ENCODE data around the gene RAF1. TPM values are rescaled to one million over a fixed set of nuclear protein-coding genes. Genes with fewer than 3 reads are reported as not detected.
A peak's percentile ranks its signal among the peaks of the same experiment; 100 is the strongest.
"Not testable (repeated sequence)": the region's sequence is repeated elsewhere in the genome, so short reads cannot be mapped to it uniquely, and the experiment has no call there.

RAF1 gene
- total and polyA plus RNA-seq, 3 donors from 2014 or later = 68.7 to 138 (median 133) TPM

DNA sequence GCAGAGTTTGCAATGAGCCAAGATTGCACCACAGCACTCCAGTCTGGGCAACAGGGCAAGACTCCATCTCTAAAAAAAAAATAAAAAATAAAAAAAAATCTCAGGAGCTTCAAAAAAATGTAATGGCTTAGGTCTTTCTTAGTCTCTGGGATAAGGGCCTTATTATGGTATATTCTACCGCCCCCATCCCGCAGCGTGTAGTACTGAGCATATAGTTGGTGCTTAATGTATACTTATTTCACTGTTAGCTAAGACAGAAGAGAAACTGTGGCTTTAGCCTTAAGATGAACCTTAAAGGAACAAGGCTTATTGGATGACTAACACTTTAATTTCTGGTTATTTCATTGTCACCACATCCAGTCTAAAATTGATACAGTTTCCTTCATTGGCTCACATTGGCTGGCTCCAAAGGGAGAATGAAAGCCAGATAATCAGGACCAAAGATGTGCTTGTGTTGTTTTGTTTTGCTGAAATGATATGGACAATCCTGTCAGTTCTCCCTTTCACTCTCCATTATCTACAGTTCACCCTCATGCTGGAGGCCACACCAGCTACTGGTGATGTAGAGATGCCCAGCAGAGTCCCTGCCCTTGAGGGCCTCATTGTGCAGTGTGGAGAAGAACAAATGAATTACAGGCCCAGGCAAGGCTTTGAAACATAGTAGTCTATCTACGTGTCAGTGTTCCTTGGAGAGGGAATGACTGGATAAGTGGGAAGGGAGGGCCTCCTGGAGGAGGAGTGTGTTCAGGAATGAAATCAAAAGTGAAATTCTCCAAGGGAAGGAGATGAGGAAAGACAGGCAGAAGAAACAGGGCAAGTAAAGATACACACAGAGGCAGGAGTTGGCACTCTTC is 17.4 kb upstream of the RAF1 start:
- Histone ChIP-seq H3K4me3 (no peak overlapping the region), H3K36me3 (ENCODE audit: low read depth, missing control alignments) (no peaks in the 10 kb centered on the region), H3K4me1 (peaks cover 4% of the 10 kb centered on the region), H3K27ac (peak overlapping the region; percentile 8 to 60), H3K27me3 (no peaks in the 10 kb centered on the region), H3K9me3 (no peaks in the 10 kb centered on the region)
- no peak for TF ChIP-seq POLR2A (IDR thresholded peaks at IDR 0.05)
- TF ChIP-seq, protein P1, sequence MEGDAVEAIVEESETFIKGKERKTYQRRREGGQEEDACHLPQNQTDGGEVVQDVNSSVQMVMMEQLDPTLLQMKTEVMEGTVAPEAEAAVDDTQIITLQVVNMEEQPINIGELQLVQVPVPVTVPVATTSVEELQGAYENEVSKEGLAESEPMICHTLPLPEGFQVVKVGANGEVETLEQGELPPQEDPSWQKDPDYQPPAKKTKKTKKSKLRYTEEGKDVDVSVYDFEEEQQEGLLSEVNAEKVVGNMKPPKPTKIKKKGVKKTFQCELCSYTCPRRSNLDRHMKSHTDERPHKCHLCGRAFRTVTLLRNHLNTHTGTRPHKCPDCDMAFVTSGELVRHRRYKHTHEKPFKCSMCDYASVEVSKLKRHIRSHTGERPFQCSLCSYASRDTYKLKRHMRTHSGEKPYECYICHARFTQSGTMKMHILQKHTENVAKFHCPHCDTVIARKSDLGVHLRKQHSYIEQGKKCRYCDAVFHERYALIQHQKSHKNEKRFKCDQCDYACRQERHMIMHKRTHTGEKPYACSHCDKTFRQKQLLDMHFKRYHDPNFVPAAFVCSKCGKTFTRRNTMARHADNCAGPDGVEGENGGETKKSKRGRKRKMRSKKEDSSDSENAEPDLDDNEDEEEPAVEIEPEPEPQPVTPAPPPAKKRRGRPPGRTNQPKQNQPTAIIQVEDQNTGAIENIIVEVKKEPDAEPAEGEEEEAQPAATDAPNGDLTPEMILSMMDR (IDR thresholded peaks at IDR 0.05) = no peak
- intact Hi-C loops (cut with DNase I; ENCODE audit: low total_unique reads) = no loop called here
- 76 to 79% methylated on average over 4 of the region's 4 CpGs for WGBS, 2 donors
- DNase-seq = no peak

DNA sequence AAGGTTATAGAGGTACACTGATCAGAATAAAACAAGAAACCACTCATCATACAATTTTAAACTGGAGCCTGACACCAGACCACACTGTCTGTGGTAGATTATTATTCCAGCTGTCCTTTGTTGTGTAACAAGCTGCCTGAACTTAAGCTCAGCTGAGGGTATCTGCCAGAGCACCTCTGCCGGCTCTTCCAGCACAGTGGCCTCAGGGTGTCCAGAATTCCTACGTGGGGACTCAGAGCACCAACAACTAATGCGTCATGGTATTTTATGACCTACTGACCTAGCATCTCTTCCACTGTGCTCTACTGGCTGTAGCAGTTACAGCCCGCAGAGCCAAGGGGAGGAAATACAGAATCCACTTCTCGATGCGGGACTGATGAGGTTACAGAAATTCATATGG is 15.6 kb upstream of the RAF1 start:
- TF ChIP-seq, protein P1 (IDR thresholded peaks at IDR 0.05) = no peak
- TF ChIP-seq POLR2A (IDR thresholded peaks at IDR 0.05) = no peak
- Histone ChIP-seq H3K36me3 (ENCODE audit: low read depth, missing control alignments) (no peaks in the 10 kb centered on the region), H3K27ac (no peak overlapping the region), H3K27me3 (no peaks in the 10 kb centered on the region), H3K4me3 (no peak overlapping the region), H3K9me3 (no peaks in the 10 kb centered on the region), H3K4me1 (peaks cover 4% of the 10 kb centered on the region)
- intact Hi-C loops (cut with DNase I; ENCODE audit: low total_unique reads) = no loop called here
- DNase-seq = no peak
- 66 to 83% methylated on average over 3 to 6 of the region's 6 CpGs for WGBS, 2 donors

DNA sequence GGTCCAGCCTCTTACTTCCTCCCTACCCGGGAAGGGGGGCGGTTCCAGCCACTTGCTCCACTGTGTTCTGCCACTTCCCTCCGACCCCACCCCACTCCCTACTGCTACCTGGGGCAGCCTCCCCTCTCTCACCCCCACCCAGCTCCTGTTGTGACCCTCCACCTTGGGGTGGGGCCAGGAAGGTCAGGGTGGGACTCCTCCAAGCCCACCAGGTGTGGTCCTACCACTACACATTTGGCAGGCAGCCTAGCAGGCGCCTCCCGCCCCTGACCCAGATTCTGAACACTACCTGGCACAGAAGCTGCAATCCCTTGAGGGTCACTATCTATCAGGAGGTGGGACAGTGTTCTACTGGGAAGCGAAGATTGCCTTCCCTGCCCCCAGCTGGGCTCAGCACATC is 13.7 kb upstream of the RAF1 start:
- WGBS, 2 donors = 72 to 87% methylated on average over 6 of the region's 6 CpGs

DNA sequence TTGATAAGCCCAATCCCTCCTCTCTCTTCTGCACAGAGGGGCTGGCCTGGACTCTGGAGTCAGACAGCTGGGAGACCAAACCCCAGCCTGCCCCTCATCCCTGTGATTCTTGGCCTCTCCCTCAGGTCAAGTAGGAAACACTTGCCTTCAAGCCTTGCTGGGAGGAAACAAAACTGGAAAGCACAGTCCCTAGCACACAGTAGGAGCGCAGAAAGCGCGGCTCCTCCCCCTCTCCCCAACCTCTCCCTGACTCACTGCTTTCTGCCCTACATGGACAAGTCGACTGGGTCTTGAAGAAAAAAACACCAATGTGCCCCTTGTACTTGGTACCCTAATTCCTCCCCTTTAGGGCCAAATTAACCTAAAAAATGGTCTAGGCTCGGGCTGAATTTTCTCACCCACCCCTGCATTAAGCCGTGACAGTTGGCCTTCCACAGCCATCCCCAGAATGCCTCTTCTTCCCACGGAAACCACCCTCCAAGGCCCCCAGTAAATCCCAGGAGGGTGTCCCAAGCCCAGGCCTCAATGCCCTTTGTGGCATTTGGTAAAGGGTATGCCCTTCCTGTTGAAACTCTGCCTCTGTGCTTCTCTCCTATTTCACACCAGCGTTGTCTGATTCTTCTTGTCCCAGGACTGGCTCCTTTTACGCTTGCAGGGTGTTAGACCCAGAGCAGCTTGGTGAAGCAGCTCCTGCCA is 11.3 kb upstream of the RAF1 start:
- Histone ChIP-seq H3K36me3 (ENCODE audit: low read depth, missing control alignments) (no peaks in the 10 kb centered on the region), H3K4me3 (no peak overlapping the region), H3K4me1 (no peaks in the 10 kb centered on the region), H3K27ac (no peak overlapping the region), H3K27me3 (no peaks in the 10 kb centered on the region), H3K9me3 (no peaks in the 10 kb centered on the region)
- DNase-seq = no peak
- TF ChIP-seq POLR2A (IDR thresholded peaks at IDR 0.05) = no peak
- TF ChIP-seq, protein P1 (IDR thresholded peaks at IDR 0.05) = no peak
- 92 to 94% methylated on average over 9 of the region's 9 CpGs for WGBS, 2 donors
- intact Hi-C loops (cut with DNase I; ENCODE audit: low total_unique reads) = no loop called here

More for the DNA sequence above, 13.7 kb upstream of the RAF1 start:
- no peaks in the 10 kb centered on the region for H3K9me3 ChIP-seq
- no peak for DNase-seq
- H3K4me3 ChIP-seq = no peak overlapping the region
- intact Hi-C loops (cut with DNase I; ENCODE audit: low total_unique reads) = no loop called here
- no peaks in the 10 kb centered on the region for H3K36me3 ChIP-seq (ENCODE audit: low read depth, missing control alignments)
- no peak overlapping the region for H3K27ac ChIP-seq
- TF ChIP-seq, protein P1 (IDR thresholded peaks at IDR 0.05) = no peak
- no peak for TF ChIP-seq POLR2A (IDR thresholded peaks at IDR 0.05)
- H3K27me3 ChIP-seq = no peaks in the 10 kb centered on the region
- H3K4me1 ChIP-seq = peaks cover 3% of the 10 kb centered on the region

DNA sequence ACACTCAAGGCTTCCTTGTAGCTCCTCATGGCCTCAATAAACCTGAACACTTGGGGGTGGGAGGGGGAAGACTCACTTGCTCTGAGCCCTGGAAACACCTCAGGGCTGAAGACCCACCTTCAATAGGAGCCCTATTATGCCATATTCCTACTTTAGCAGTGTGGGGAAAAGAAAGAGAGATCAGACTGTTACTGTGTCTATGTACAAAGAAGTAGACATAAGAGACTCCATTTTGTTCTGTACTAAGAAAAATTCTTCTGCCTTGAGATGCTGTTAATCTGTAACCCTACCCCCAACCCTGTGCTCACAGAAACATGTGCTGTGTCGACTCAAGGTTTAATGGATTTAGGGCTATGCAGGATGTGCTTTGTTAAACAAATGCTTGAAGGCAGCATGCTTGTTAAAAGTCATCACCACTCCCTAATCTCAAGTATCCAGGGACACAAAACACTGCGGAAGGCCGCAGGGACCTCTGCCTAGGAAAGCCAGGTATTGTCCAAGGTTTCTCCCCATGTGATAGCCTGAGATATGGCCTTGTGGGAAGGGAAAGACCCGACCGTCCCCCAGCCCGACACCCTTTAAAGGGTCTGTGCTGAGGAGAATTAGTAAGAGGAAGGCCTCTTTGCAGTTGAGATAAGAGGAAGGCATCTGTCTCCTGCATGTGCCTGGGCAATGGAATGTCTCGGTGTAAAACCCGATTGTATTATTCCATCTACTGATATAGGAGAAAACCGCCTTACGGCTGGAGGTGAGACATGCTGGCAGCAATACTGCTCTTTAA is 10.2 kb upstream of the RAF1 start:
- H3K36me3 ChIP-seq (ENCODE audit: low read depth, missing control alignments); H3K9me3 ChIP-seq; H3K27me3 ChIP-seq; H3K4me3 ChIP-seq; DNase-seq; H3K27ac ChIP-seq; intact Hi-C loops (cut with DNase I; ENCODE audit: low total_unique reads); H3K4me1 ChIP-seq: not testable (repeated sequence)
- WGBS, 2 donors = 50 to 58% methylated on average over 8 to 10 of the region's 10 CpGs
